ENCODE data around the gene ITGA4.

GRCh38 chr2:181440919-181441318 is 16.3 kb upstream of the ITGA4 start:
- TF ChIP-seq CTCF (conservative IDR thresholded peaks at IDR 0.05; ENCODE audit: low read length) = no peak
- no peak for TF ChIP-seq EZH2phosphoT487 (IDR thresholded peaks at IDR 0.05; ENCODE audit: borderline replicate concordance)
